HG02973 (cell line): ENCODE results near the gene FGGY.

Source experiments
- ATAC-seq: cut with Tn5 transposase; IDR thresholded peaks from one replicate; pipeline ENCODE4 v1.9.1; 2021; ENCODE audit warnings: moderate library complexity; ENCODE audit not compliant: unreplicated experiment

The FGGY gene

GRCh38 chr1:59314776-59315528 lies 18.1 kb downstream of the FGGY start:
- ATAC-seq: no peak

- no peak for ATAC-seq
Measured at GRCh38 chr1:59315529-59316463, 18.9 kb downstream of the FGGY start.

GRCh38 chr1:59316497-59317128 lies 19.7 kb downstream of the FGGY start:
- no peak for ATAC-seq

GRCh38 chr1:59317343-59317742 lies 20.4 kb downstream of the FGGY start:
- ATAC-seq: no peak

GRCh38 chr1:59317780-59318179 lies 20.9 kb downstream of the FGGY start:
- ATAC-seq: no peak

GRCh38 chr1:59318271-59318860 lies 21.5 kb downstream of the FGGY start:
- no peak for ATAC-seq

GRCh38 chr1:59322394-59322793 lies 25.5 kb downstream of the FGGY start:
- ATAC-seq: no peak

- no peak for ATAC-seq
Measured at GRCh38 chr1:59322814-59323213, 25.9 kb downstream of the FGGY start.

GRCh38 chr1:59323879-59324278 lies 27.0 kb downstream of the FGGY start:
- ATAC-seq: no peak

GRCh38 chr1:59328353-59328752 lies 31.5 kb downstream of the FGGY start:
- ATAC-seq: no peak

- no peak for ATAC-seq
Measured at GRCh38 chr1:59329412-59330053, 32.6 kb downstream of the FGGY start.

GRCh38 chr1:59331686-59332620 lies 35.1 kb downstream of the FGGY start:
- ATAC-seq: no peak

- ATAC-seq: no peak
Measured at GRCh38 chr1:59332983-59333382, 36.1 kb downstream of the FGGY start.

- ATAC-seq: no peak
Measured at GRCh38 chr1:59333626-59334277, 36.9 kb downstream of the FGGY start.

- ATAC-seq: peak; percentile 67
Measured at GRCh38 chr1:59340411-59341307, 43.8 kb downstream of the FGGY start.

- ATAC-seq: no peak
Measured at GRCh38 chr1:59342801-59343575, 46.1 kb downstream of the FGGY start.

- ATAC-seq: no peak
Measured at GRCh38 chr1:59343576-59343840, 46.6 kb downstream of the FGGY start.

- ATAC-seq: no peak
Measured at GRCh38 chr1:59345221-59345620, 48.3 kb downstream of the FGGY start.
